Activated naive CD8-positive, alpha-beta T cell treated with anti-CD3 and anti-CD28 coated beads for 36 hours (primary cell): ENCODE measurements around the gene NF2. TPM values are rescaled to one million over a fixed set of nuclear protein-coding genes. Genes with fewer than 3 reads are reported as not detected.

Experiments
- DNase-seq: peaks from one replicate; pipeline ENCODE4 v3.0.0; 2021
- H3K27ac Mint-ChIP-seq: one replicate; pipeline ENCODE4 v1.8.0; 2022; ENCODE audit warnings: mild to moderate bottlenecking, moderate library complexity, mixed read lengths
- H3K27me3 Mint-ChIP-seq: one replicate; pipeline ENCODE4 v1.8.0; 2022; ENCODE audit warnings: mild to moderate bottlenecking, mixed read lengths
- H3K36me3 Mint-ChIP-seq: one replicate; pipeline ENCODE4 v1.8.0; 2021; ENCODE audit warnings: mild to moderate bottlenecking, mixed read lengths
- H3K4me1 Mint-ChIP-seq: one replicate; pipeline ENCODE4 v1.8.0; 2021; ENCODE audit warnings: mixed read lengths
- H3K4me3 Mint-ChIP-seq: one replicate; pipeline ENCODE4 v1.8.0; 2022; ENCODE audit warnings: mild to moderate bottlenecking, moderate library complexity, mixed read lengths
- H3K9me3 Mint-ChIP-seq: one replicate; pipeline ENCODE4 v1.8.0; 2022; ENCODE audit warnings: mixed read lengths
- total RNA-seq, 2 experiments: library from RNA; stranded (reverse); gene quantifications; one replicate each; pipeline ENCODE4 v1.2.3, GENCODE V29; 2021

The NF2 gene
- total RNA-seq, 2 experiments from 2014 or later, result 45.8 to 49.4 TPM

DNA sequence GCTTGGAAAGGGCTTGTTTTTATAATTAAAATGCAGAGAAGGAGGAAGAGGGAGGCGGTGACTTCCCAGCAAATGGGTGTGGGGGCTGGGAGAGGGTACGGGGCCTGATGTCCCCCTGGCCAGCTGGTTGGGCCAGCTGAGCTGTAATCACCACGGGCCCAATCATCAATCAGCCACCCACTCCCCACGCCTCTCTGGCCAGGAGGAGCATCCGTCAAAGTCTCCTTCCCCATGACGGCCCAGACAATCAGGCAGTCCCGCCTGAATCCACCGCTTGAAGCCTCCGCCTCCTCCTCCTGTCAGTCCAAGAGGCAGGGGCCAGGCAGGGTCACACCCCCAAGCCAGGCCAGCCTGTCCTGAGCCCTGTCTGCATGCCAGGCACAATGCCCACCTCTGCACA is 103.1 kb downstream of the NF2 start:
- Mint-ChIP-seq H3K9me3 (no peaks in the 10 kb centered on the region), H3K4me3 (no peak overlapping the region), H3K27me3 (peaks cover 17% of the 10 kb centered on the region), H3K27ac (no peak overlapping the region), H3K4me1 (peaks cover 4% of the 10 kb centered on the region), H3K36me3 (no peaks in the 10 kb centered on the region)
- no peak for DNase-seq

DNA sequence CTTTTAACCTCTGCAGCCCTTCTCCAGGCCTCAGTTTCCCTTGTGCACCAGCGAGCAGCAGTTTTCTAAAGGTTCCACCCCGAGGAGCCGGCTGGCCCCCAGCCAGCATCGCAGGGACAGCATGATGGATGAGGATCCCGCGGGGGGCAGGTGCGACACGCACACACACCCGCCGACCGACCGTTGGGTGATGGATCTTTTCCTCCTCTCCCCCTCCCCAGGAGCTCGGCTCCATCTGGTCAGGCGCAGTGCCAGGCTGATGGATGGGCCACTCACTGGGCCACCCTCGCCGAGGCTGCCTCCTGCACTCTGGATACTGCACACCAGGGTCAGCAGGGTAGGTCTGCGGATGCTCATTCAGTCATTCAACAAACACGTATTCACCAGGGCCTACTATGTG is 103.6 kb downstream of the NF2 start:
- H3K4me3 Mint-ChIP-seq, result no peak overlapping the region
- peaks cover 2% of the 10 kb centered on the region for H3K4me1 Mint-ChIP-seq
- no peak overlapping the region for H3K27ac Mint-ChIP-seq
- peaks cover 15% of the 10 kb centered on the region for H3K27me3 Mint-ChIP-seq
- no peaks in the 10 kb centered on the region for H3K9me3 Mint-ChIP-seq
- no peaks in the 10 kb centered on the region for H3K36me3 Mint-ChIP-seq
- no peak for DNase-seq

DNA sequence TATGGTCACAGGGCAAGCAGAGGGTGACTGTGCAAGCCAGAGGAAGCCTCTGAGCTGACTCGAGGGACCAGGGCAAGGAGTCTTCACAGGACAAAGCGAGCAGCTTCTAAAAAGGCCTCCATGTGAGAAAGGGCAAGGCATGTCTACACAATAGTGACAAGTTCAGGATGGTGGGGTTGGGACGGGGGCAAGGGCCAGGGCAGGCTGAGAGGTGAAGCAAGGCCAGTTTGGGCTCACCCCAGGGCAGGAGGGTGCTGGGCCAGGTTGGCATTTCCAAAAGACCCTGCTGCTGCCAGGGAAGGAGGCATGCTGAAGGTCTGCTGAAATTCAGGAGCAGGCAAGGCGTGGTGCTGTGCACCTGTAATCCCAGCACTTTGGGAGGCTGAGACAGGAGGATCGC is 104.0 kb downstream of the NF2 start:
- Mint-ChIP-seq H3K9me3 (no peaks in the 10 kb centered on the region), H3K27me3 (peaks cover 13% of the 10 kb centered on the region), H3K27ac (no peak overlapping the region), H3K36me3 (no peaks in the 10 kb centered on the region), H3K4me3 (no peak overlapping the region), H3K4me1 (peaks cover 2% of the 10 kb centered on the region)
- DNase-seq, result no peak

DNA sequence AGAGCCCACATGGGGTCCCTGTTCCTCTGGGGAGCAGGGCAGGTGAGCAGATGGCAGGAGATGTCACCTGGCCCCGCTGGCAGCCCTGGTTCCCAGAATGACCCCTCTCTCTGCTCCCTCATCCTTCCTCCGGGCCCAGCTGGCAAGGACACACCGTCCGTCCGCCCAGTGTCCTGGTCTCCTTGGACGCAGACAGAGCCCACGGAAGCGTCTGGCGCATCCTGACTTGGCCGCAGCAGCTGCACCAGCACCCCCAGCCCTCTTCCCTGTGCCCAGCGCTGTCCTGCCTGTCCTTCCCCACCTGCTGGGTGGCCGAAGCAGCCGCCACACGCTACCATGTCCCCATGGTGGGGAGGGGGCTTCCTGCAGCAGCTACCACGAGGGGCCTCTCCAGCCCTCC is 106.8 kb downstream of the NF2 start:
- DNase-seq, result no peak
- Mint-ChIP-seq H3K27ac (no peak overlapping the region), H3K36me3 (no peaks in the 10 kb centered on the region), H3K27me3 (no peaks in the 10 kb centered on the region), H3K4me3 (no peak overlapping the region), H3K4me1 (no peaks in the 10 kb centered on the region), H3K9me3 (no peaks in the 10 kb centered on the region)

DNA sequence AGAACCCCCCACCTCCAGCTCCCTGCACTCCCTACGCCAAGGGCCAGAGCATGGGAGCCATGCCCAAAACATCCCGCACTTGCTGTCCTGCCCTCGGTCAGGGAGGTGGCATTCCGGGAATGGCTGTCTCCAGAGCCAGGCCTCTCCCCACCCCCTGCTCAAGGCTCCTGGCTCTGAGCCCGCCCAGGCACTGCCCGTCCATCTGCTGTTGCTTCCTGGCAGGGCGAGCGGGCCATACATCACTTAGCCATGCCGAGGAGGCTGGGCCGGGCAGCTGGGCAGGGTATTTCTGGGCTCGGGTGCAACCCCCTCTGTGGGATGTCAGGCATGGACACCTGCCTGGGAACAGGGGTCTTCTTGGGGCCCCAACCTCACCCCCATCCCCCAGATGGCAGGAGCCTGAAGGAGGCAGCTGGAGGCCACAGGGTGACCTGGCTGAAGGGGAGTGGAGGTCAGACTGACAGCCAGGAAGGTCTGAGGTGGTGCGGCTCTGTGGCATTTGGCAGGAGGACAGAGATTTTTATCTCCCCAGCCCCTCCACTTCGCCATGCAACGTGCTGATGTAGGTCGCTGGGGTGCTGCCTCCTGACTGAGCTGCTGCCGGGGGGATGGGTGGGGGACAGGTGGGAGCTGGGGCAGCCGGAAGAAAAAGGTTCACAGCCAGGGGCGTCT is 107.6 kb downstream of the NF2 start:
- Mint-ChIP-seq H3K27ac (no peak overlapping the region), H3K4me1 (no peaks in the 10 kb centered on the region), H3K9me3 (no peaks in the 10 kb centered on the region), H3K4me3 (no peak overlapping the region), H3K36me3 (no peaks in the 10 kb centered on the region), H3K27me3 (peaks cover 2% of the 10 kb centered on the region)
- no peak for DNase-seq

DNA sequence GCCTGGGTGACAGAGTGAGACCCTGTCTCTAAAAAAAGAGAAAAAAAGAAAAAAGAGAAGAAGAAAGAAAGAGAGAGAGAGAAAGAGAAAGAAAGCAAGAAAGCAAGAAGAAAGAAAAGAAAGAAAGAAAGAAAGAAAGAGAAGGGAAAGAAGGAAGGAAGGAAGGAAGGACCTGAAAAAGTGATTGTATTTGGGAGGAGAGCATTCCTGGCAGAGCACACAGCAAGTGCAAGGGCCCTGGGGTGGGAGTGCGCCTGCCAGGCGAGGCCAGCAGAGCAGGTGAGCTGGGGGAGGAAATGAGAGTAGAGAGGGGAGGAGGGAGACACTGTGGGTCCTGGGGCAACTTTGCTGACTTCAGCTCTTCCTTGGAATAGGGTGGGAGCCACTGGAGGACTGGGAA is 108.7 kb downstream of the NF2 start:
- Mint-ChIP-seq H3K27ac (no peak overlapping the region), H3K27me3 (peaks cover 13% of the 10 kb centered on the region), H3K4me1 (no peaks in the 10 kb centered on the region), H3K4me3 (no peak overlapping the region), H3K36me3 (no peaks in the 10 kb centered on the region), H3K9me3 (no peaks in the 10 kb centered on the region)
- DNase-seq, result no peak

DNA sequence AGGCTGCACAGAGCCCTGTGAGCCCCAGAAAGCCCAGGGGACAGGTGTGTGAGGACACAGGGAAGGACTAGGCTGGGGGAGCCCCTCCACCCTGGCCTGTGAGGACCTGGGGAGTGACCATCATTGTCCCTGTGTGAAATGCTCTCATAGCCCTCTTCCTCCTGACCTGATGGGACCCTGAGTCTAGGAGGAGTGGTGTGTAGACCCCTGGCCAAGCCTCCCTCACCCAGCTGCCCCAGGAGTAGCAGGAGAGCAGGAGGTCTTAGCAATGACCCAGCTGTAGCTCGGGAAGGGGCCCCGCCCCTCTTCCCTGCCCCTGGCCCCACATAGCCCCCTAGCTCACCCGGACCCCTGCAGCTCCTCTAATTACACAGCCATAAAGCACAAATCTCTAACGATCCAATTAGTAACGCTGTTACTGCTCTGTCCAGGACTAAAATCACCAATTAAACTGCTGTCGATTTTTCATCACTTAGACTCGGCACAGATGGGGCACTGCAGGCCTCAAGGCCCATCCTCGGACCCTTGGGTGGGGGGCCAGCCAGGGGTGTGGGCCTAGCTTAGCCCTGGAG is 109.8 kb downstream of the NF2 start:
- no peak overlapping the region for H3K4me3 Mint-ChIP-seq
- H3K27me3 Mint-ChIP-seq, result peaks cover 22% of the 10 kb centered on the region

DNA sequence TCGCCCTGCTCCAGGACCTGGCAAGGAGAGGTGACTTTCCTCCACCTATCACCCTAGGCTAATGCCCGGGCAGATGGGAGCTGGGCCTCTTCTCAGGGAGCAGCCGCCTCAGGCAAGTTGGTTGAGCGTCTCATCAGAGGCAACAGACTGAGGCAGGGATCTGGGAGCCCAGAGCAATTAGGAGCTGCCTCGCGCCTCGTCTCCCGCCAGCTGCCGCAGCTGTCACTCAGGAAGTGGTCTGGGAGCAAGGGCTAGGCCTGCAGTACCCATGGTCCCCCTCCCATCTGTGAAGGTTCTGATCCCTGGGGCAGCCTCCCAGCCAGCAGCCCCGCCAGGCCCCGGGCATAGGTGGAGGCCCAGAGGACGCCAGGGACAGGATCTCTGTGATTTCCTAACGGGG is 111.8 kb downstream of the NF2 start:
- DNase-seq, result no peak
- Mint-ChIP-seq H3K9me3 (no peaks in the 10 kb centered on the region), H3K4me1 (peaks cover 2% of the 10 kb centered on the region), H3K36me3 (no peaks in the 10 kb centered on the region), H3K4me3 (no peak overlapping the region), H3K27ac (no peak overlapping the region), H3K27me3 (peaks cover 38% of the 10 kb centered on the region)

More for the DNA sequence above, 109.8 kb downstream of the NF2 start:
- Mint-ChIP-seq H3K36me3 (no peaks in the 10 kb centered on the region), H3K9me3 (no peaks in the 10 kb centered on the region), H3K27ac (no peak overlapping the region), H3K4me1 (no peaks in the 10 kb centered on the region)
- no peak for DNase-seq

DNA sequence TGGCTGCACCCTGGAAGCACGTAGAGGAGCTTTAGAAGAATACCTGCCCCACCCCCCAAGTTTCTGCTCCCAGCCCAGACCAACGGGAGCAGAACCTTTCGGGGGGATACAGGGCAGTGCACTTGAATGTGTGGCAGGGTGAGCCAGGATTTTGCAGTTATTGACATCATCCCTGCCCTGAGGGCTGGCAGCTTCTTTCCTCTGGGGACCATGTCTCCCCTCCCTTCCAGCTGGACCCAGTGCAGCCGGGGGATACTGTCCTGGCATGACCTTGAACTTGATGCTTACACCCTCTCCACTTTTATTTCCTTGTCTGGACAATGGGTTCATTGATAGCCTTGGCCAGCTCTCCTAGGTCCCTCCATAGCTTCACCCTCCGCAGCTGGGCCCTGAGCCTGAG is 112.3 kb downstream of the NF2 start:
- H3K9me3 Mint-ChIP-seq, result no peaks in the 10 kb centered on the region
- H3K27ac Mint-ChIP-seq, result no peak overlapping the region
- peaks cover 2% of the 10 kb centered on the region for H3K4me1 Mint-ChIP-seq
- no peaks in the 10 kb centered on the region for H3K36me3 Mint-ChIP-seq
- DNase-seq, result no peak
- H3K27me3 Mint-ChIP-seq, result peaks cover 40% of the 10 kb centered on the region
- H3K4me3 Mint-ChIP-seq, result no peak overlapping the region

DNA sequence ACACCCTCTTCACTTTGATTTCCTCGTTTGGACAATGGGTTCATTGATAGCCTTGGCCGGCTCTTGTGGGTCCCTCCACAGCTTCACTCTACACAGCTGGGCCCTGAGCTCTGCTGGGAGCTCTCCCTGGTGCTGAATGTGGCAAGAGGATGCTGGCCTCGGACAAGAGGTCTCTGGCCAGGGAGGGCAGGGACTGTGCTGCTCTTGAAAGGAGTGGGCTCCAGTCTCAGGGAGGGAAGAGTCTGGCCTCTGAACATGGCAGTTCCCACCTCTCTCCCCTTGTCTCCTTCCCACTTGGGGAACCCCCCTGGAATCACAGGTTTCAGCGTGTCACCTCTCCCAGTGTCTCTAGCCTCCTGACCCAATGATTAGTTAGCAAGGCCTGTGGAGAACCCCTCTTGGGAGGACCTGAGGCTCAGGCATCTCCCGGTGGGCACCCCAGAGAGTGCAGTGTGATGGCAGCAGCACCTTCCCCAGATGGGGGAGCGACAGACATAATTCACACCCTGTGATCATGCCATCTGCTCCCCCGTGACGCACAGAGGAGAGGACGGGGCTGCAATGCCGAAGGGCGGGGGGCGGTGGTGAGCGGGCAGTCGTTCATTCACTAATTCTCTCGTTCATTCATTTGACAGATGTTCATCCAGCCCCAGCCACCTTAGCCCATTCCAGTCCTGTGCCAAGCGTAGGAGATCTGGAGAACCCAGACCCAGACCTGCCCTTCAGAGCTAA is 113.5 kb downstream of the NF2 start:
- peak; percentile 30 for DNase-seq
- Mint-ChIP-seq H3K4me3 (no peak overlapping the region), H3K9me3 (no peaks in the 10 kb centered on the region), H3K36me3 (no peaks in the 10 kb centered on the region), H3K27ac (no peak overlapping the region), H3K4me1 (peaks cover 2% of the 10 kb centered on the region), H3K27me3 (peaks cover 49% of the 10 kb centered on the region)

DNA sequence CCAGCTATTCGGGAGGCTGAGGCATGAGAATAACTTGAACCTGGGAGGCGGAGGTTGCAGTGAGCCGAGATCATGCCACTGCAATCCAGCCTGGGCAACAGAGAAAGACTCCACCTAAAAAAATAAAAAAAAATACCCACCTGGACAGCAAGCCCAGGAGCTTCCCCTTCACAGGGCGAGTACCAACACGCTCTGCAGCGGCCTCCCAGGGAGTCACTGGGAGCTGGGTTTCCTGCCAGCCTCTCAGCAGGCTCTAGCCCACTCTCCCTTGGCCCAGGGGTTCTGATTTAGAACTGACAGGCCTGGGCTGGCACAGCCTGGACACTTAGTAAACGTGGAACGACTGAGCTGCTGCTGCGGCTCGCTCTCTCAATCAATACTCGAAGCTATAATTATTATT is 114.4 kb downstream of the NF2 start:
- Mint-ChIP-seq H3K4me3 (no peak overlapping the region), H3K4me1 (peaks cover 2% of the 10 kb centered on the region), H3K27ac (no peak overlapping the region), H3K9me3 (no peaks in the 10 kb centered on the region), H3K36me3 (no peaks in the 10 kb centered on the region), H3K27me3 (peaks cover 50% of the 10 kb centered on the region)
- no peak for DNase-seq

DNA sequence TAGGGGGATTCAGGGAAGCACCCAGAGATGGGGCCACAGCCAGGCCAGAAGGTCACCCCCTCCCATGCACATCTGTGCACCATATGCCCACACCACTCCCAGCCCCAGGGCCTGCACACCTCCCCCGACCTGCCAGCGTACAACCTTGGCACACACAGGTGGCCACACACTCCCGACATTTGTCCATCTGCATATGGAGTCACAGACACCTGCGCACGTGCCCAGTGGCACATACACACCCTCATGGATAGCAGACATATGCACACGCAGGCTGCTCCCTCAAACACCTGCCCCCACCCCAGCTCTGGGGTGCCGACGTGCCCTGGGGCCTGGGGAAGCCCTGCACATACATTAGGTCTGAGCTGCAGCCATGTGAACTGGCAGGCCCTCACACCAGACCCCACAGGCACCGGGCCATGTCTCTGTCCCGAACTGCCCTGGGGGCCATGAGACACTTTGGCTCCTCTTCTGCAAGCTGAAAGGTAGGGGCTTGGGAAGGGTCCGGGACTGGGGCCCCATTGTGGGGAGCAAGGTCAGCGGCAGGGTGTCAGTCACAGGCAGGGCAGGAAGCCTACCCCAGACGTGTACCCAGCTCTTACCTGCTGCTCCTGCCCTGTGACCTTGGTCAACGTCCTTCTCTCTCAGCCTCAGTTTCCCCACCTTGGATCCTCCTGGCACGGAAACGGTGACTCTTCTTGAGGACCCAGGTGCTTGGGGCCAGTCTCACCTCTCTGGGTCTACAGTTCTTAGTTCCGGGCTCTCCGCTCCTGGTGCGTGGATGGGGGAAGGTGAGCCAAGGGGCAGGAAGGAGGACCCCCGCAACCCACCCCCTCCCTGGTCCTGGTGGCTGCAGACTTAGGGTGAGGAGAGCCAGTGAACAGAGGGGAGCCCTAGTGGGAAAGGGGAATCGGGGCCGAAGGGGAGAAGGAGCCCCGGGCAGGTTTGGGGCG is 115.8 kb downstream of the NF2 start:
- H3K9me3 Mint-ChIP-seq, result no peaks in the 10 kb centered on the region
- H3K36me3 Mint-ChIP-seq, result no peaks in the 10 kb centered on the region
- H3K4me1 Mint-ChIP-seq, result peaks cover 2% of the 10 kb centered on the region
- peaks cover 50% of the 10 kb centered on the region for H3K27me3 Mint-ChIP-seq
- no peak overlapping the region for H3K27ac Mint-ChIP-seq
- H3K4me3 Mint-ChIP-seq, result peak overlapping the region; percentile 34
- DNase-seq, result no peak

DNA sequence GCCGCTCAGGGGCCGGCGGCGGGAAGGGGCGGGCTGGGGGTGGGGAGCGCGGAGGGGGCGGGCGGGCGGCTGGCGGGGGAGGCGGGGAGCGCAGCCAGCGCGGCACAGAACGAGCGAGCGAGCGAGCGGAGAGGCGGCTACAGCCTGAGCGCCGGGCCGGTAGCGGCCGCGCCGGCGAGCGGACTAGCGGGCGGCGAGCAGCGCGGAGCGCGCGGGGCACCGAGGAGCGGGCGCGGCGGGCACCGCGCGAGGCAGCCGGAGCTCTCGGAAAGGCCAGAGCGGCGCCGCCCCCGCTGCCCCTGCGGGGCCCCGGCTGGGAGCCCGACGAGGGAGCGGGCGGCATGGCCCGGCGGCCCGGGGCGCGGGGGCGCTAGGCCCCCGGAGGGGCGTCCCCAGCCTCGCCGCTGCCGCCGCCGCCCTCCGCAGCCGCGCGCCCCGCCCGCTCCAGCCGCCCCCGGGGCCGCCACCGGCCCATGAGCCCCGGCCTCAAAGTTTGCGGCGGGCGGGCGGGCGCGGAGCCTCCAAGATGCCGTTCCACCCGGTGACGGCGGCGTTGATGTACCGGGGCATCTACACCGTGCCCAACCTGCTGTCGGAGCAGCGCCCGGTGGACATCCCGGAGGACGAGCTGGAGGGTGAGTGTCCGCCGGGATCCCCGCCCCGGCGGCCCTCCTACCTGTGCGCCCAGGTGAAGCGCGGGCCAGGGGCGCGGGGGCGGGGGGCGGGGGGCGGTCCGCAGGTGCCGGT is 116.6 kb downstream of the NF2 start, which contains the start of gene CABP7:
CABP7 (plus strand) TSS at position 105 of the 747 bp plus-strand sequence; CDS start at position 527, 422 bp downstream.
- peak; percentile 15 for DNase-seq
- peak within 1 kb of the TSS; percentile 50 for H3K4me3 Mint-ChIP-seq
- no peaks in the 10 kb centered on the region for H3K36me3 Mint-ChIP-seq
- H3K27me3 Mint-ChIP-seq, result peaks cover 50% of the 10 kb centered on the region
- H3K4me1 Mint-ChIP-seq, result peaks cover 2% of the 10 kb centered on the region
- no peaks in the 10 kb centered on the region for H3K9me3 Mint-ChIP-seq
- no peak within 1 kb of the TSS for H3K27ac Mint-ChIP-seq

DNA sequence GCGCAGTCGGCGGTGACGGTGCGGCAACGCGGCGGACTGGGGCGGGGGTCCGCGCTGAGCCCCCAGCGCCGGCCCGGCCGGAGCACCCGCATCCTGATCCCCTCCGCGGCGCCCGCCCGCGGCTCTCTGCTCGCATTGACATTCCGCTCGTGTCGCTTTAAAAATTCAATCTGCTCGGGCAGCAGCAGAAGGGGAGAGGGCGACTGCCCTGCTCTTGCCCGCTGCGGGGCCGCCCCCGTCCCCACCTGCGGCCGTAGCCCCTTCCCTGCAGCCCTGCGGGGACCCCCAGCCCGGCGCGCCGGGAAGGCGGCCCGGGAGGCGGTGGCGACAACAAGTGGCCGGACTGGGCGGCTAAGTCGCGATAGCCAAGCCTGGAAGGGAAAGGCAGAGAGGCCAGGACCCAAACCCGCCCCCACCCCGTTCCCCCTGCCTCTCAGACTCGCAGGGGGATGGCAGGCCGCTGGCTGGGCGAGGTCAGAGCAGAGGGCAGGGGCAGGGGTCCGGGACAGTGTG is 117.4 kb downstream of the NF2 start:
- Mint-ChIP-seq H3K27me3 (peaks cover 49% of the 10 kb centered on the region), H3K9me3 (no peaks in the 10 kb centered on the region), H3K4me3 (no peak overlapping the region), H3K4me1 (peaks cover 2% of the 10 kb centered on the region), H3K36me3 (no peaks in the 10 kb centered on the region), H3K27ac (no peak overlapping the region)
- DNase-seq, result no peak
